ENCODE measurements around the gene IP6K1. TPM values are rescaled to one million over a fixed set of nuclear protein-coding genes. Genes with fewer than 3 reads are reported as not detected.

Gene IP6K1
- total RNA-seq, 2 donors from 2014 or later, result 36.5 to 37.4 TPM

GRCh38 chr3:49803465-49804140 is 17.3 kb upstream of the IP6K1 start:
- peak; percentile 31 to 46 for ATAC-seq (replicated peaks in 1 of 2)

GRCh38 chr3:49802719-49803464 is 16.6 kb upstream of the IP6K1 start, which contains the start of gene INKA1:
TSS of gene INKA1 (plus strand) at chr3:49803261. CDS start at chr3:49803393, 132 bp downstream.
- H3K27me3 Mint-ChIP-seq (ENCODE audit: low read depth), result peaks cover 18% of the 10 kb centered on the region
- no peaks in the 10 kb centered on the region for H3K36me3 Mint-ChIP-seq (ENCODE audit: insufficient read depth in 2 of 2)
- H3K9me3 Mint-ChIP-seq, result no peaks in the 10 kb centered on the region
- H3K4me3 Mint-ChIP-seq, result peak within 1 kb of the TSS; percentile 78 to 80
- ATAC-seq (replicated peaks in 1 of 2), result peak; percentile 87 to 88
- peaks cover 45% of the 10 kb centered on the region for H3K4me1 Mint-ChIP-seq (ENCODE audit: low read depth)
- peak within 1 kb of the TSS; percentile 20 for H3K27ac Mint-ChIP-seq
- DNase-seq, result peak; percentile 92 to 93

More at GRCh38 chr3:49803465-49804140, 17.3 kb upstream of the IP6K1 start:
- Mint-ChIP-seq H3K27ac (no peak overlapping the region), H3K4me1 (ENCODE audit: low read depth) (peaks cover 50% of the 10 kb centered on the region), H3K4me3 (peak overlapping the region; percentile 78 to 80), H3K27me3 (ENCODE audit: low read depth) (peaks cover 18% of the 10 kb centered on the region), H3K36me3 (ENCODE audit: insufficient read depth in 2 of 2) (no peaks in the 10 kb centered on the region), H3K9me3 (no peaks in the 10 kb centered on the region)
- peak; percentile 47 to 58 for DNase-seq

- ATAC-seq (replicated peaks in 1 of 2), result no peak
- Mint-ChIP-seq H3K4me1 (ENCODE audit: low read depth) (peaks cover 28% of the 10 kb centered on the region), H3K27ac (no peak overlapping the region), H3K9me3 (no peaks in the 10 kb centered on the region), H3K27me3 (ENCODE audit: low read depth) (peaks cover 18% of the 10 kb centered on the region), H3K4me3 (no peak overlapping the region), H3K36me3 (ENCODE audit: insufficient read depth in 2 of 2) (no peaks in the 10 kb centered on the region)
- no peak for DNase-seq
Measured at GRCh38 chr3:49801160-49801559, 14.8 kb upstream of the IP6K1 start.

- no peaks in the 10 kb centered on the region for H3K9me3 Mint-ChIP-seq
- no peak for ATAC-seq (replicated peaks in 1 of 2)
- no peaks in the 10 kb centered on the region for H3K36me3 Mint-ChIP-seq (ENCODE audit: insufficient read depth in 2 of 2)
- H3K4me1 Mint-ChIP-seq (ENCODE audit: low read depth), result peaks cover 14% of the 10 kb centered on the region
- no peak for DNase-seq
- no peak within 1 kb of the TSS for H3K4me3 Mint-ChIP-seq
- peaks cover 18% of the 10 kb centered on the region for H3K27me3 Mint-ChIP-seq (ENCODE audit: low read depth)
- H3K27ac Mint-ChIP-seq, result no peak within 1 kb of the TSS
Measured at GRCh38 chr3:49799761-49800160, 13.4 kb upstream of the IP6K1 start, which contains the start of gene CDHR4. TSS of gene CDHR4 (minus strand) at chr3:49799873. CDS start at chr3:49799812, 61 bp downstream.

GRCh38 chr3:49799105-49799504 is 12.8 kb upstream of the IP6K1 start:
- Mint-ChIP-seq H3K4me3 (no peak overlapping the region), H3K9me3 (no peaks in the 10 kb centered on the region), H3K4me1 (ENCODE audit: low read depth) (peaks cover 10% of the 10 kb centered on the region), H3K27me3 (ENCODE audit: low read depth) (peaks cover 18% of the 10 kb centered on the region), H3K36me3 (ENCODE audit: insufficient read depth in 2 of 2) (no peaks in the 10 kb centered on the region), H3K27ac (no peak overlapping the region)
- DNase-seq (no peak), ATAC-seq (replicated peaks in 1 of 2) (no peak)

GRCh38 chr3:49794926-49795905 is 8.9 kb upstream of the IP6K1 start:
- Mint-ChIP-seq H3K4me1 (ENCODE audit: low read depth) (peaks cover 3% of the 10 kb centered on the region), H3K36me3 (ENCODE audit: insufficient read depth in 2 of 2) (no peaks in the 10 kb centered on the region), H3K27me3 (ENCODE audit: low read depth) (no peaks in the 10 kb centered on the region), H3K9me3 (no peaks in the 10 kb centered on the region), H3K4me3 (no peak overlapping the region), H3K27ac (no peak overlapping the region)
- peak in 1 of 2 donors; percentile 10 for ATAC-seq (replicated peaks in 1 of 2)
- no peak for DNase-seq

GRCh38 chr3:49794431-49794830 is 8.1 kb upstream of the IP6K1 start:
- Mint-ChIP-seq H3K27me3 (ENCODE audit: low read depth) (no peaks in the 10 kb centered on the region), H3K9me3 (no peaks in the 10 kb centered on the region), H3K4me3 (no peak overlapping the region), H3K27ac (no peak overlapping the region), H3K4me1 (ENCODE audit: low read depth) (peaks cover 10% of the 10 kb centered on the region), H3K36me3 (ENCODE audit: insufficient read depth in 2 of 2) (no peaks in the 10 kb centered on the region)
- no peak for DNase-seq
- no peak for ATAC-seq (replicated peaks in 1 of 2)

- H3K9me3 Mint-ChIP-seq, result no peaks in the 10 kb centered on the region
- no peaks in the 10 kb centered on the region for H3K36me3 Mint-ChIP-seq (ENCODE audit: insufficient read depth in 2 of 2)
- peaks cover 15% of the 10 kb centered on the region for H3K4me1 Mint-ChIP-seq (ENCODE audit: low read depth)
- no peak for DNase-seq
- no peak overlapping the region for H3K27ac Mint-ChIP-seq
- no peak overlapping the region for H3K4me3 Mint-ChIP-seq
- no peak for ATAC-seq (replicated peaks in 1 of 2)
- no peaks in the 10 kb centered on the region for H3K27me3 Mint-ChIP-seq (ENCODE audit: low read depth)
Measured at GRCh38 chr3:49793486-49794085, 7.2 kb upstream of the IP6K1 start.

GRCh38 chr3:49792371-49793150 is 6.2 kb upstream of the IP6K1 start:
- no peak for DNase-seq
- no peak for ATAC-seq (replicated peaks in 1 of 2)

GRCh38 chr3:49791571-49791970 is 5.2 kb upstream of the IP6K1 start:
- Mint-ChIP-seq H3K4me3 (no peak overlapping the region), H3K27me3 (ENCODE audit: low read depth) (no peaks in the 10 kb centered on the region), H3K4me1 (ENCODE audit: low read depth) (peaks cover 23% of the 10 kb centered on the region), H3K27ac (no peak overlapping the region), H3K36me3 (ENCODE audit: insufficient read depth in 2 of 2) (no peaks in the 10 kb centered on the region), H3K9me3 (no peaks in the 10 kb centered on the region)
- no peak for DNase-seq
- no peak for ATAC-seq (replicated peaks in 1 of 2)

More at GRCh38 chr3:49792371-49793150, 6.2 kb upstream of the IP6K1 start:
- Mint-ChIP-seq H3K36me3 (ENCODE audit: insufficient read depth in 2 of 2) (no peaks in the 10 kb centered on the region), H3K27me3 (ENCODE audit: low read depth) (no peaks in the 10 kb centered on the region), H3K4me1 (ENCODE audit: low read depth) (peaks cover 15% of the 10 kb centered on the region), H3K9me3 (no peaks in the 10 kb centered on the region), H3K4me3 (no peak overlapping the region), H3K27ac (no peak overlapping the region)

- peaks cover 25% of the 10 kb centered on the region for H3K4me1 Mint-ChIP-seq (ENCODE audit: low read depth)
- DNase-seq (no peak), ATAC-seq (replicated peaks in 1 of 2) (no peak)
- H3K9me3 Mint-ChIP-seq, result no peaks in the 10 kb centered on the region
- no peak overlapping the region for H3K27ac Mint-ChIP-seq
- no peak overlapping the region for H3K4me3 Mint-ChIP-seq
- no peaks in the 10 kb centered on the region for H3K27me3 Mint-ChIP-seq (ENCODE audit: low read depth)
- no peaks in the 10 kb centered on the region for H3K36me3 Mint-ChIP-seq (ENCODE audit: insufficient read depth in 2 of 2)
Measured at GRCh38 chr3:49790626-49791411, 4.5 kb upstream of the IP6K1 start.
